Naive thymus-derived CD4-positive, alpha-beta T cell (primary cell): Measurements from ENCODE around the gene AEBP1. TPM values are rescaled to one million over a fixed set of nuclear protein-coding genes. Genes with fewer than 3 reads are reported as not detected.
A peak's percentile ranks its signal among the peaks of the same experiment; 100 is the strongest.

Experiments used
- ATAC-seq: fragments of 150-1000 bp; cut with Tn5 transposase; 2 replicates; pipeline ENCODE4 v1.10.0; 2021; ENCODE audit warnings: mild to moderate bottlenecking, moderate library complexity
- CTCF ChIA-PET: fragments of 350-600 bp; sonication (Branson Sonifier 250); formaldehyde crosslinking; loops from one replicate; lab custom pipeline; 2021; ENCODE audit warnings: antibody characterized with exemption; lab: Charles Lee
- POLR2A ChIA-PET: fragments of 350-600 bp; sonication (Branson Sonifier 250); formaldehyde crosslinking; loops from one replicate; lab custom pipeline; 2021; ENCODE audit warnings: antibody characterized with exemption, inconsistent platforms; lab: Charles Lee
- DNase-seq, 9 donors: peaks; one replicate each; pipeline versions ENCODE4 v3.0.0 to v3.0.0-alpha.2; 2020 to 2022; ENCODE audit warnings: mixed read lengths in 1 of 9
- H3K27ac ChIP-seq: one replicate; pipeline ENCODE4 v1.7.0; 2013; ENCODE audit warnings: mild to moderate bottlenecking, low read depth, low read length, moderate library complexity
- H3K27me3 ChIP-seq, 2 donors: one replicate each; pipeline ENCODE4 v1.7.0; 2013; ENCODE audit warnings: low read length in 2 of 2, mild to moderate bottlenecking in 2 of 2, moderate library complexity in 2 of 2; ENCODE audit not compliant: control insufficient read depth in 2 of 2, insufficient read depth in 2 of 2
- H3K36me3 ChIP-seq, 3 experiments: 1 replicate in 2 of 3; 2 replicates in 1 of 3; pipeline ENCODE4 v1.7.0; 2013; ENCODE audit warnings: low read length in 3 of 3, mild to moderate bottlenecking in 3 of 3, moderate library complexity in 1 of 3; ENCODE audit not compliant: insufficient read depth in 3 of 3, control insufficient read depth in 2 of 3
- H3K4me1 ChIP-seq, 2 donors: one replicate each; pipeline ENCODE4 v1.7.0; 2013; ENCODE audit warnings: low read length in 2 of 2, mild to moderate bottlenecking in 2 of 2, moderate library complexity in 1 of 2; ENCODE audit not compliant: control insufficient read depth in 2 of 2, insufficient read depth in 2 of 2
- H3K4me3 ChIP-seq: 2 replicates; pipeline ENCODE4 v1.7.0; 2013; ENCODE audit warnings: mild to moderate bottlenecking, low read length
- H3K9me3 ChIP-seq, 3 experiments: 1 replicate in 2 of 3; 2 replicates in 1 of 3; pipeline ENCODE4 v1.7.0; 2013; ENCODE audit warnings: low read length in 3 of 3; ENCODE audit not compliant: control insufficient read depth in 2 of 3
- H3K27ac Mint-ChIP-seq, 9 donors: one replicate each; pipeline ENCODE4 v1.8.0; 2020 to 2022; ENCODE audit warnings: mixed read lengths in 9 of 9, mild to moderate bottlenecking in 8 of 9, moderate library complexity in 5 of 9, inconsistent platforms in 2 of 9
- H3K27me3 Mint-ChIP-seq, 5 donors: one replicate each; pipeline ENCODE4 v1.8.0; 2021 to 2022; ENCODE audit warnings: mixed read lengths in 5 of 5, mild to moderate bottlenecking in 1 of 5
- H3K36me3 Mint-ChIP-seq, 5 donors: one replicate each; pipeline ENCODE4 v1.8.0; 2020 to 2022; ENCODE audit warnings: mixed read lengths in 5 of 5, mild to moderate bottlenecking in 3 of 5, inconsistent platforms in 1 of 5
- H3K4me1 Mint-ChIP-seq, 7 donors: one replicate each; pipeline ENCODE4 v1.8.0; 2020 to 2022; ENCODE audit warnings: mixed read lengths in 7 of 7, mild to moderate bottlenecking in 3 of 7, inconsistent platforms in 1 of 7
- H3K4me3 Mint-ChIP-seq, 10 donors: one replicate each; pipeline ENCODE4 v1.8.0; 2020 to 2022; ENCODE audit warnings: mild to moderate bottlenecking in 10 of 10, mixed read lengths in 10 of 10, moderate library complexity in 6 of 10, inconsistent platforms in 2 of 10
- H3K9me3 Mint-ChIP-seq, 11 donors: one replicate each; pipeline ENCODE4 v1.8.0; 2020 to 2022; ENCODE audit warnings: mixed read lengths in 11 of 11, mild to moderate bottlenecking in 4 of 11, inconsistent platforms in 1 of 11, moderate library complexity in 1 of 11
- intact Hi-C, 2 donors: fragments of 100-400 bp; cut with micrococcal nuclease; formaldehyde crosslinking; loops; one replicate each; pipeline ENCODE4 v1.15.1; 2023
- polyA plus RNA-seq, 2 donors: library from polyadenylated mRNA; unstranded; fragments of 300-500 nt; fragmentation: Illumina TruSeq; gene quantifications; one replicate each; pipeline ENCODE4 v1.2.3, GENCODE V29; 2021
- total RNA-seq, 6 experiments: library from RNA in 5 of 6; stranded (reverse) in 5 of 6; gene quantifications; 1 replicate in 5 of 6; 2 replicates in 1 of 6; pipeline ENCODE4 v1.2.3 and lab custom pipeline; 2021 to 2026

Gene AEBP1
- total RNA-seq (10 to 100 TPM in 4 of 5 experiments, 1 to 10 TPM in 1; 7.7 to 33.1 (median 27.5) TPM), polyA plus RNA-seq (10 to 100 TPM in 1 of 2 donors, 1 to 10 TPM in 1; 3.0 to 13.5 TPM), total RNA-seq (lab: John Stamatoyannopoulos, UW) (32.6 reads per million, percentile 62 among the genes with 10 or more reads in this experiment)

- Mint-ChIP-seq H3K27ac (peak within 1 kb of the TSS; percentile 55 to 93 (median 89)), H3K4me3 (peak within 1 kb of the TSS; percentile 69 to 91 (median 82)), H3K27me3 (peaks cover 0 to 24% (median 0%) of the 10 kb centered on the region in 5 donors), H3K4me1 (peaks cover 7 to 28% (median 16%) of the 10 kb centered on the region in 7 donors), H3K9me3 (peaks cover 0 to 2% (median 0%) of the 10 kb centered on the region in 11 donors), H3K36me3 (no peaks in the 10 kb centered on the region)
- H3K4me3 ChIP-seq = peak within 1 kb of the TSS; percentile 53
- no peaks in the 10 kb centered on the region for H3K9me3 ChIP-seq
- intact Hi-C loops = loop anchor here (1.0 to 2.0 kb wide), 3 partner anchors 19 to 21 kb away; partner anchors contain the start of genes POLD2 (in 2 of the 2) and POLM (in 1 of the 2)
- peak; percentile 62 for ATAC-seq
- POLR2A ChIA-PET = interaction anchor here (1.0 to 1.7 kb wide), 3 partner anchors 19 to 38 kb away, joined by 3 to 8 read pairs (median 4); partner anchors contain the start of genes PGAM2 and POLD2
- CTCF ChIA-PET = no interaction called here
- H3K27me3 ChIP-seq = no peaks in the 10 kb centered on the region
- H3K27ac ChIP-seq = peak within 1 kb of the TSS; percentile 72
- peaks cover 0 to 13% (median 0%) of the 10 kb centered on the region in 3 experiments for H3K36me3 ChIP-seq
- no peaks in the 10 kb centered on the region for H3K4me1 ChIP-seq
- DNase-seq = peak in 8 of 9 donors; percentile 16 to 51 (median 34)
Measured at GRCh38 chr7:44103923-44104859, at the start of gene AEBP1. TSS of gene AEBP1 (plus strand) at chr7:44104345. CDS start at chr7:44104666, 321 bp downstream.

- ChIA-PET CTCF (interaction anchor here (1.0 kb wide), 1 partner anchor 9 kb away, joined by 4 read pairs; no protein-coding TSS in a partner anchor), POLR2A (interaction anchor here (1.1 to 8.3 kb wide), 3 partner anchors 10 to 17 kb away, joined by 3 to 54 read pairs (median 24); partner anchors contain the start of genes DBNL and PGAM2)
- Mint-ChIP-seq H3K27me3 (no peaks in the 10 kb centered on the region), H3K4me3 (no peak overlapping the region), H3K4me1 (peaks cover 8 to 37% (median 25%) of the 10 kb centered on the region in 7 donors), H3K27ac (no peak overlapping the region), H3K36me3 (peaks cover 7 to 51% (median 18%) of the 10 kb centered on the region in 5 donors), H3K9me3 (no peaks in the 10 kb centered on the region)
- Histone ChIP-seq H3K36me3 (peaks cover 14 to 86% (median 33%) of the 10 kb centered on the region in 3 experiments), H3K4me1 (peaks cover 0 to 19% of the 10 kb centered on the region in 2 donors), H3K27ac (no peak overlapping the region), H3K4me3 (no peak overlapping the region), H3K9me3 (no peaks in the 10 kb centered on the region), H3K27me3 (no peaks in the 10 kb centered on the region)
- intact Hi-C loops = no loop called here
- DNase-seq (no peak), ATAC-seq (no peak)
Measured at GRCh38 chr7:44056681-44057080, 47.5 kb upstream of the AEBP1 start.

- ATAC-seq = no peak
- intact Hi-C loops = no loop called here
- H3K27me3 ChIP-seq = no peaks in the 10 kb centered on the region
- H3K9me3 ChIP-seq = no peaks in the 10 kb centered on the region
- Mint-ChIP-seq H3K27ac (peak overlapping the region in 4 of 9 donors; percentile 8 to 62 (median 47)), H3K27me3 (no peaks in the 10 kb centered on the region), H3K4me3 (no peak overlapping the region), H3K9me3 (no peaks in the 10 kb centered on the region), H3K36me3 (peaks cover 7 to 47% (median 14%) of the 10 kb centered on the region in 5 donors), H3K4me1 (peaks cover 4 to 31% (median 20%) of the 10 kb centered on the region in 7 donors)
- POLR2A ChIA-PET = interaction anchor here (3.5 to 8.3 kb wide), 2 partner anchors 10 to 12 kb away, joined by 24 to 54 read pairs; partner anchors contain the start of genes DBNL and PGAM2
- CTCF ChIA-PET = interaction anchor here (1.0 kb wide), 1 partner anchor 10 kb away, joined by 4 read pairs; no protein-coding TSS in a partner anchor
- H3K36me3 ChIP-seq = peaks cover 14 to 86% (median 33%) of the 10 kb centered on the region in 3 experiments
- no peak overlapping the region for H3K4me3 ChIP-seq
- peaks cover 0 to 13% of the 10 kb centered on the region in 2 donors for H3K4me1 ChIP-seq
- DNase-seq = no peak
- peak overlapping the region; percentile 6 for H3K27ac ChIP-seq
Measured at GRCh38 chr7:44057181-44057848, 46.8 kb upstream of the AEBP1 start.

- H3K27ac ChIP-seq = peak overlapping the region; percentile 6
- intact Hi-C loops = no loop called here
- DNase-seq (no peak), ATAC-seq (no peak)
- Mint-ChIP-seq H3K36me3 (peaks cover 7 to 47% (median 8%) of the 10 kb centered on the region in 5 donors), H3K4me3 (peak overlapping the region in 1 of 10 donors; percentile 14), H3K4me1 (peaks cover 4 to 24% (median 13%) of the 10 kb centered on the region in 7 donors), H3K9me3 (peaks cover 0 to 3% (median 0%) of the 10 kb centered on the region in 11 donors), H3K27me3 (no peaks in the 10 kb centered on the region), H3K27ac (peak overlapping the region in 5 of 9 donors; percentile 28 to 62 (median 54))
- POLR2A ChIA-PET = interaction anchor here (3.5 to 8.3 kb wide), 2 partner anchors 9 to 13 kb away, joined by 24 to 54 read pairs; partner anchors contain the start of genes DBNL and PGAM2
- CTCF ChIA-PET = no interaction called here
- no peaks in the 10 kb centered on the region for H3K9me3 ChIP-seq
- no peak overlapping the region for H3K4me3 ChIP-seq
- H3K36me3 ChIP-seq = peaks cover 14 to 86% (median 28%) of the 10 kb centered on the region in 3 experiments
- H3K27me3 ChIP-seq = no peaks in the 10 kb centered on the region
- H3K4me1 ChIP-seq = peaks cover 0 to 5% of the 10 kb centered on the region in 2 donors
Measured at GRCh38 chr7:44057849-44058758, 46.0 kb upstream of the AEBP1 start.

- Histone ChIP-seq H3K27ac (no peak overlapping the region), H3K27me3 (no peaks in the 10 kb centered on the region), H3K4me3 (no peak overlapping the region), H3K4me1 (peaks cover 0 to 4% of the 10 kb centered on the region in 2 donors), H3K9me3 (no peaks in the 10 kb centered on the region), H3K36me3 (peaks cover 14 to 83% (median 28%) of the 10 kb centered on the region in 3 experiments)
- DNase-seq = no peak
- CTCF ChIA-PET = no interaction called here
- Mint-ChIP-seq H3K4me1 (peaks cover 4 to 24% (median 13%) of the 10 kb centered on the region in 7 donors), H3K4me3 (no peak overlapping the region), H3K27ac (peak overlapping the region in 5 of 9 donors; percentile 28 to 61 (median 54)), H3K36me3 (peaks cover 7 to 47% (median 8%) of the 10 kb centered on the region in 5 donors), H3K9me3 (peaks cover 0 to 3% (median 0%) of the 10 kb centered on the region in 11 donors), H3K27me3 (no peaks in the 10 kb centered on the region)
- ATAC-seq = no peak
- intact Hi-C loops = no loop called here
- POLR2A ChIA-PET = interaction anchor here (3.5 to 8.3 kb wide), 2 partner anchors 8 to 14 kb away, joined by 24 to 54 read pairs; partner anchors contain the start of genes DBNL and PGAM2
Measured at GRCh38 chr7:44058759-44059218, 45.4 kb upstream of the AEBP1 start.
